ENCODE results near the gene TSPY8.
"Not testable (repeated sequence)": the region's sequence is repeated elsewhere in the genome, so short reads cannot be mapped to it uniquely, and the experiment has no call there.

Gene TSPY8

GRCh38 chrY:9357497-9357896, at the start of gene TSPY8:
TSPY8 (plus strand) TSS chrY:9357797; CDS start chrY:9357843, 46 bp downstream.
- not testable (repeated sequence) for H3K27ac ChIP-seq

GRCh38 chrY:9320996-9321395, 36.6 kb upstream of the TSPY8 start:
- TF ChIP-seq ZFX (IDR thresholded peaks at IDR 0.05; ENCODE audit: borderline replicate concordance) (no peak), CTCF (IDR thresholded peaks at IDR 0.05) (no peak)
- no peak overlapping the region for H3K27ac ChIP-seq

- not testable (repeated sequence) for H3K27ac ChIP-seq
These were observed 20.4 kb upstream of the TSPY8 start, which contains the start of gene TSPY4 for GRCh38 chrY:9337164-9337563. TSPY4 (plus strand) TSS chrY:9337464; CDS start chrY:9337510, 46 bp downstream.

- not testable (repeated sequence) for H3K27ac ChIP-seq
These were observed 38.9 kb downstream of the TSPY8 start for GRCh38 chrY:9396527-9396926.

GRCh38 chrY:9398121-9398520, 40.5 kb downstream of the TSPY8 start, which contains the start of gene TSPY3:
TSPY3 (plus strand) TSS chrY:9398421; CDS start chrY:9398467, 46 bp downstream.
- not testable (repeated sequence) for H3K27ac ChIP-seq
